Liver (tissue), 9 donors: ENCODE measurements around the gene RALGPS2. TPM values are rescaled to one million over a fixed set of nuclear protein-coding genes. Genes with fewer than 3 reads are reported as not detected.

Source experiments
- DNase-seq: peaks from one replicate; pipeline ENCODE4 v3.0.0-alpha.2; 2017; ENCODE audit warnings: low spot score
- H3K27ac ChIP-seq, 2 donors: one replicate each; pipeline ENCODE4 v1.7.0; 2013; ENCODE audit warnings: inconsistent platforms in 2 of 2, low read length in 2 of 2, control low read depth in 1 of 2, low read depth in 1 of 2, mild to moderate bottlenecking in 1 of 2
- H3K27me3 ChIP-seq, 4 donors: one replicate each; pipeline versions ENCODE4 v1.6.1 to v1.7.0; 2013; ENCODE audit warnings: low read length in 3 of 4, inconsistent platforms in 1 of 4, mild to moderate bottlenecking in 1 of 4, moderate library complexity in 1 of 4; ENCODE audit not compliant: control insufficient read depth in 4 of 4, insufficient read depth in 4 of 4
- H3K36me3 ChIP-seq, 4 donors: one replicate each; pipeline versions ENCODE4 v1.6.1 to v1.7.0; 2013; ENCODE audit warnings: low read length in 3 of 4, mild to moderate bottlenecking in 3 of 4, low read depth in 1 of 4, moderate library complexity in 1 of 4; ENCODE audit not compliant: control insufficient read depth in 4 of 4, insufficient read depth in 3 of 4
- H3K4me1 ChIP-seq, 4 donors: one replicate each; pipeline versions ENCODE4 v1.6.1 to v1.7.0; 2013; ENCODE audit warnings: low read length in 3 of 4, mild to moderate bottlenecking in 3 of 4, moderate library complexity in 1 of 4; ENCODE audit not compliant: control insufficient read depth in 4 of 4, insufficient read depth in 4 of 4
- H3K4me3 ChIP-seq, 3 donors: one replicate each; pipeline versions ENCODE4 v1.6.1 to v1.7.0; 2013; ENCODE audit warnings: low read length in 3 of 3, control low read depth in 1 of 3, low read depth in 1 of 3, mild to moderate bottlenecking in 1 of 3
- H3K9ac ChIP-seq, 2 donors: one replicate each; pipeline ENCODE4 v1.7.0; 2013; ENCODE audit warnings: low read length in 2 of 2, mild to moderate bottlenecking in 2 of 2, moderate library complexity in 2 of 2, control low read depth in 1 of 2, low read depth in 1 of 2
- H3K9me3 ChIP-seq, 4 donors: one replicate each; pipeline versions ENCODE4 v1.6.1 to v1.7.0; 2013; ENCODE audit warnings: low read length in 3 of 4; ENCODE audit not compliant: control insufficient read depth in 4 of 4
- EGR1 ChIP-seq, 2 donors: IDR thresholded peaks; 2 replicates each; pipeline ENCODE4 v1.6.1; 2016 to 2018; ENCODE audit warnings: antibody characterized with exemption in 2 of 2, low read depth in 2 of 2
- FOXA1 ChIP-seq: IDR thresholded peaks from 2 replicates; pipeline ENCODE4 v1.6.1; 2016; ENCODE audit warnings: antibody characterized with exemption
- FOXA2 ChIP-seq: IDR thresholded peaks from 2 replicates; pipeline ENCODE4 v1.6.1; 2016; ENCODE audit warnings: antibody characterized with exemption
- GABPA ChIP-seq, 2 donors: IDR thresholded peaks in 1 of 2; conservative IDR thresholded peaks in 1 of 2; 2 replicates each; pipeline ENCODE4 v1.6.1; 2016; ENCODE audit warnings: antibody characterized with exemption in 2 of 2, mild to moderate bottlenecking in 1 of 2, moderate library complexity in 1 of 2
- HNF4A ChIP-seq, 2 donors: conservative IDR thresholded peaks; 2 replicates each; pipeline ENCODE4 v1.6.1; 2016; ENCODE audit warnings: antibody characterized with exemption in 2 of 2, mild to moderate bottlenecking in 2 of 2
- HNF4G ChIP-seq: IDR thresholded peaks from 2 replicates; pipeline ENCODE4 v1.6.1; 2016; ENCODE audit warnings: antibody characterized with exemption
- JUND ChIP-seq, 2 donors: IDR thresholded peaks; 2 replicates each; pipeline ENCODE4 v1.6.1; 2016; ENCODE audit warnings: antibody characterized with exemption in 2 of 2
- NR2F2 ChIP-seq: IDR thresholded peaks from 2 replicates; pipeline ENCODE4 v1.6.1; 2016; ENCODE audit warnings: antibody characterized with exemption
- RAD21 ChIP-seq, 2 donors: IDR thresholded peaks; 2 replicates each; pipeline ENCODE4 v1.6.1; 2016; ENCODE audit warnings: antibody characterized with exemption in 2 of 2, mild to moderate bottlenecking in 2 of 2
- RXRA ChIP-seq, 2 donors: IDR thresholded peaks; 2 replicates each; pipeline ENCODE4 v1.6.1; 2017 to 2018; ENCODE audit warnings: antibody characterized with exemption in 2 of 2, mild to moderate bottlenecking in 1 of 2
- SP1 ChIP-seq: IDR thresholded peaks from 2 replicates; pipeline ENCODE4 v1.6.1; 2018; ENCODE audit warnings: antibody characterized with exemption, mild to moderate bottlenecking
- TAF1 ChIP-seq: conservative IDR thresholded peaks from 2 replicates; pipeline ENCODE4 v1.6.1; 2016; ENCODE audit warnings: antibody characterized with exemption, mild to moderate bottlenecking
- YY1 ChIP-seq: IDR thresholded peaks from 2 replicates; pipeline ENCODE4 v1.6.1; 2016; ENCODE audit warnings: antibody characterized with exemption, mild to moderate bottlenecking
- WGBS: extraction: QIAGEN DNeasy Blood & Tissue Kit; methylation state at CpG from one replicate; pipeline ENCODE4 v1.1.7; 2013; 5-methylcytosine and 5-hydroxymethylcytosine counted together
- polyA plus RNA-seq, 2 donors: library from polyadenylated mRNA; stranded (reverse) in 1 of 2; unstranded in 1 of 2; fragments of 200-250 nt in 1 of 2; fragments of >200 nt in 1 of 2; fragmentation: Nextera tagmentation in 1 of 2; extraction: Ambion mirVana in 1 of 2; gene quantifications; one replicate each; pipeline versions ENCODE4 v1.2.1 to v1.2.3, GENCODE V29; 2013 to 2015
- total RNA-seq, 2 donors: library from RNA; depleted of rRNA; stranded (reverse); fragments of >200 nt; gene quantifications; one replicate each; pipeline ENCODE4 v1.2.3, GENCODE V29; 2014
- TF ChIP-seq, protein P1 (sequence below): IDR thresholded peaks from 2 replicates; pipeline ENCODE4 v1.6.1; 2016; ENCODE audit warnings: antibody characterized with exemption
- TF ChIP-seq, protein P2 (sequence below): IDR thresholded peaks from 2 replicates; pipeline ENCODE4 v1.6.1; 2016; ENCODE audit warnings: antibody characterized with exemption
- TF ChIP-seq, protein P3 (sequence below): IDR thresholded peaks from 2 replicates; pipeline ENCODE4 v1.6.1; 2016; ENCODE audit warnings: antibody characterized with exemption, mild to moderate bottlenecking
- TF ChIP-seq, protein P4 (sequence below): fragments of 150-350 bp; IDR thresholded peaks from 2 replicates; pipeline ENCODE4 v1.5.1; 2017; ENCODE audit warnings: improper control_type of control experiment, low read depth, low read length; ENCODE audit not compliant: missing input control
- TF ChIP-seq, protein P5 (sequence below): IDR thresholded peaks from 2 replicates; pipeline ENCODE4 v1.6.1; 2016; ENCODE audit warnings: antibody characterized with exemption
- donor health status: healthy.
- donor health status: healthy.
- donor health status: healthy.
- donor health status: healthy.
- donor health status: healthy.

Gene RALGPS2
- total and polyA plus RNA-seq, 4 donors, result 8.1 to 39.2 (median 16.9) TPM

DNA sequence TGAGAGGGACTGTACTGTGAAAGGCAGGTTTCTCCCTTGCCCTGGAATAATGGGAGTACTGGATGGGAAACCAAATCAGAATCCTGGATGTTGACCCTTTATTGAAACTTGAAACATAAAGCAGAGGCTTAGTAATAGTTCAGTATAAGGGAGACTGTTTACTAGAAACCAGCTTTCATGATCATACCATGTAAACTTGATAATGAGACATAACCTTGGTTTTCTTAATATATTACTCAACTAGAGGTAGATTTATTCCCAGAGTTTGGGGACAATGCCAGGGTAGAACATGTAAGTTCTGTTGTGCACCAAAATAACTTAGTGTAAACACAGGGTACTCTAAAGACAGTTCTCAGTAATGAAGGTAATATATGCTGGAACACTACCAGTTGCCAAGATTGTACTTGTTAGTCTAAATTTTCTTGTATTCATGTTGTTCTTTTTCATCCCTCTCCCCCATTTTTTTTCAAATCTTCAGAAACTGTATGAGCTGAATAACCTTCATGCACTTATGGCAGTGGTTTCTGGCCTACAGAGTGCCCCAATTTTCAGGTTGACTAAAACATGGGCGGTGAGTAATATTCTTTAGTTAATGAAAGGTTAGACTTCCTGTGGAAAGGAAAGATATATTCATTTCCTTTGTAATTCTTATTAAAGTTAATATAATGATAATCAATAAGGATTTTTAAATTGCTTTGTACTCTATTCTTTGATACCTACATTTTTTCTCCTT lies 96.3 kb downstream of the RALGPS2 start:
- no peak for DNase-seq
- H3K27me3 ChIP-seq, result no peaks in the 10 kb centered on the region
- no peak overlapping the region for H3K9ac ChIP-seq
- H3K27ac ChIP-seq, result no peak overlapping the region
- WGBS, result 92% methylated on average over 1 of the region's 1 CpG
- H3K4me1 ChIP-seq, result no peaks in the 10 kb centered on the region
- no peak for TF ChIP-seq YY1
- TF ChIP-seq RAD21 (IDR thresholded peaks at IDR 0.05), result no peak
- no peak overlapping the region for H3K4me3 ChIP-seq
- peaks cover 4 to 6% (median 6%) of the 10 kb centered on the region in 4 donors for H3K36me3 ChIP-seq
- no peaks in the 10 kb centered on the region for H3K9me3 ChIP-seq

DNA sequence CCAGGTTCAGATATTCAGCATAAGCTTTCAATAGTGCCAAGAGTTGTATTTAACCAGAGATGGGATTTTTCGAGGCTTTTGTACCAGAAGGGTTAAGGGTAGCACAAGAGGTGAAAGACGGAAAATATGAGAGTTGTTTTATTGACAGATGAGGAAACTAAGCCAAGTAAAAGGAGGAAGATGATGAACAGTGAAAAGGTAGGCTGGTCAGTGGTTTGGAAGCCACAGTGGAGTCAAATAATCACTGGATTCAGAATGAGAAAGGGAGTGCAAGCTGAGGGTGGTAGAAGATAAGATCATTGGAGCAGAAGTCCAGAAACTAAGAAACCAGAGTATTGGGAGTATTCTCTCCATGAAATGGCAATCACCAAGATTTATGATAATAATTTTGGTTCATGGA lies 100.1 kb downstream of the RALGPS2 start:
- Histone ChIP-seq H3K27ac (no peak overlapping the region), H3K4me1 (no peaks in the 10 kb centered on the region), H3K27me3 (no peaks in the 10 kb centered on the region), H3K9ac (no peak overlapping the region), H3K36me3 (peaks cover 2 to 12% (median 6%) of the 10 kb centered on the region in 4 donors), H3K4me3 (no peak overlapping the region), H3K9me3 (no peaks in the 10 kb centered on the region)
- no peak for DNase-seq
- TF ChIP-seq, protein P1, sequence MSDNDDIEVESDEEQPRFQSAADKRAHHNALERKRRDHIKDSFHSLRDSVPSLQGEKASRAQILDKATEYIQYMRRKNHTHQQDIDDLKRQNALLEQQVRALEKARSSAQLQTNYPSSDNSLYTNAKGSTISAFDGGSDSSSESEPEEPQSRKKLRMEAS, result no peak
- no peak for TF ChIP-seq NR2F2
- no peak for TF ChIP-seq FOXA2
- WGBS, result 86% methylated on average over 2 of the region's 2 CpGs

DNA sequence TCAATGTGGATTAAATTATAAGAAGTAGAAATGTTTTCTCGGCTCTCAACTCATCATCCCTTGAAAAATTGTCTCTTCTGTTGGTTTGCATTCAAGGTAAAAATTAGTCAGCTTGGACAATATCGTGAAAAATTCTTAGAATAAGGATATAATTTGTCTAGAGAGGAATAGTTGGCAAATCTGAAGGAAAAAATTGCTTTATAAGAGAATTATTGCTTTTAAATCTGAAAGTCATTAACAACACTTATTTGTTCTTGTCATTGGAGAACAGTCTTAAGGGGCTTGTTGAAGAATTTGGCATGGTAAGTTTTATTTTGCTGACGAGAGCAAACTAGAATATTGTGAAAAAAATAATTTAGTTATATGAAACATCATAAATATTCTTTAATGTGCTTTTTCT lies 119.4 kb downstream of the RALGPS2 start:
- TF ChIP-seq EGR1 (IDR thresholded peaks at IDR 0.05; ENCODE audit: low read depth in 2 of 2), result no peak
- no peak for TF ChIP-seq SP1
- TF ChIP-seq FOXA1, result no peak
- no peak for TF ChIP-seq HNF4A (conservative IDR thresholded peaks at IDR 0.05)
- no peak for TF ChIP-seq YY1
- TF ChIP-seq NR2F2, result no peak
- TF ChIP-seq, protein P2, sequence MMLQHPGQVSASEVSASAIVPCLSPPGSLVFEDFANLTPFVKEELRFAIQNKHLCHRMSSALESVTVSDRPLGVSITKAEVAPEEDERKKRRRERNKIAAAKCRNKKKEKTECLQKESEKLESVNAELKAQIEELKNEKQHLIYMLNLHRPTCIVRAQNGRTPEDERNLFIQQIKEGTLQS, result no peak
- TF ChIP-seq, protein P3, sequence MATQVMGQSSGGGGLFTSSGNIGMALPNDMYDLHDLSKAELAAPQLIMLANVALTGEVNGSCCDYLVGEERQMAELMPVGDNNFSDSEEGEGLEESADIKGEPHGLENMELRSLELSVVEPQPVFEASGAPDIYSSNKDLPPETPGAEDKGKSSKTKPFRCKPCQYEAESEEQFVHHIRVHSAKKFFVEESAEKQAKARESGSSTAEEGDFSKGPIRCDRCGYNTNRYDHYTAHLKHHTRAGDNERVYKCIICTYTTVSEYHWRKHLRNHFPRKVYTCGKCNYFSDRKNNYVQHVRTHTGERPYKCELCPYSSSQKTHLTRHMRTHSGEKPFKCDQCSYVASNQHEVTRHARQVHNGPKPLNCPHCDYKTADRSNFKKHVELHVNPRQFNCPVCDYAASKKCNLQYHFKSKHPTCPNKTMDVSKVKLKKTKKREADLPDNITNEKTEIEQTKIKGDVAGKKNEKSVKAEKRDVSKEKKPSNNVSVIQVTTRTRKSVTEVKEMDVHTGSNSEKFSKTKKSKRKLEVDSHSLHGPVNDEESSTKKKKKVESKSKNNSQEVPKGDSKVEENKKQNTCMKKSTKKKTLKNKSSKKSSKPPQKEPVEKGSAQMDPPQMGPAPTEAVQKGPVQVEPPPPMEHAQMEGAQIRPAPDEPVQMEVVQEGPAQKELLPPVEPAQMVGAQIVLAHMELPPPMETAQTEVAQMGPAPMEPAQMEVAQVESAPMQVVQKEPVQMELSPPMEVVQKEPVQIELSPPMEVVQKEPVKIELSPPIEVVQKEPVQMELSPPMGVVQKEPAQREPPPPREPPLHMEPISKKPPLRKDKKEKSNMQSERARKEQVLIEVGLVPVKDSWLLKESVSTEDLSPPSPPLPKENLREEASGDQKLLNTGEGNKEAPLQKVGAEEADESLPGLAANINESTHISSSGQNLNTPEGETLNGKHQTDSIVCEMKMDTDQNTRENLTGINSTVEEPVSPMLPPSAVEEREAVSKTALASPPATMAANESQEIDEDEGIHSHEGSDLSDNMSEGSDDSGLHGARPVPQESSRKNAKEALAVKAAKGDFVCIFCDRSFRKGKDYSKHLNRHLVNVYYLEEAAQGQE, result no peak
- TF ChIP-seq HNF4G, result no peak
- no peak for TF ChIP-seq GABPA (IDR thresholded peaks at IDR 0.05 in 1 of 2, conservative IDR thresholded peaks at IDR 0.05 in 1 of 2)
- TF ChIP-seq, protein P1, result no peak
- TF ChIP-seq RXRA (IDR thresholded peaks at IDR 0.05), result no peak
- TF ChIP-seq, protein P4, sequence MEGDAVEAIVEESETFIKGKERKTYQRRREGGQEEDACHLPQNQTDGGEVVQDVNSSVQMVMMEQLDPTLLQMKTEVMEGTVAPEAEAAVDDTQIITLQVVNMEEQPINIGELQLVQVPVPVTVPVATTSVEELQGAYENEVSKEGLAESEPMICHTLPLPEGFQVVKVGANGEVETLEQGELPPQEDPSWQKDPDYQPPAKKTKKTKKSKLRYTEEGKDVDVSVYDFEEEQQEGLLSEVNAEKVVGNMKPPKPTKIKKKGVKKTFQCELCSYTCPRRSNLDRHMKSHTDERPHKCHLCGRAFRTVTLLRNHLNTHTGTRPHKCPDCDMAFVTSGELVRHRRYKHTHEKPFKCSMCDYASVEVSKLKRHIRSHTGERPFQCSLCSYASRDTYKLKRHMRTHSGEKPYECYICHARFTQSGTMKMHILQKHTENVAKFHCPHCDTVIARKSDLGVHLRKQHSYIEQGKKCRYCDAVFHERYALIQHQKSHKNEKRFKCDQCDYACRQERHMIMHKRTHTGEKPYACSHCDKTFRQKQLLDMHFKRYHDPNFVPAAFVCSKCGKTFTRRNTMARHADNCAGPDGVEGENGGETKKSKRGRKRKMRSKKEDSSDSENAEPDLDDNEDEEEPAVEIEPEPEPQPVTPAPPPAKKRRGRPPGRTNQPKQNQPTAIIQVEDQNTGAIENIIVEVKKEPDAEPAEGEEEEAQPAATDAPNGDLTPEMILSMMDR, result no peak
- TF ChIP-seq, protein P5, sequence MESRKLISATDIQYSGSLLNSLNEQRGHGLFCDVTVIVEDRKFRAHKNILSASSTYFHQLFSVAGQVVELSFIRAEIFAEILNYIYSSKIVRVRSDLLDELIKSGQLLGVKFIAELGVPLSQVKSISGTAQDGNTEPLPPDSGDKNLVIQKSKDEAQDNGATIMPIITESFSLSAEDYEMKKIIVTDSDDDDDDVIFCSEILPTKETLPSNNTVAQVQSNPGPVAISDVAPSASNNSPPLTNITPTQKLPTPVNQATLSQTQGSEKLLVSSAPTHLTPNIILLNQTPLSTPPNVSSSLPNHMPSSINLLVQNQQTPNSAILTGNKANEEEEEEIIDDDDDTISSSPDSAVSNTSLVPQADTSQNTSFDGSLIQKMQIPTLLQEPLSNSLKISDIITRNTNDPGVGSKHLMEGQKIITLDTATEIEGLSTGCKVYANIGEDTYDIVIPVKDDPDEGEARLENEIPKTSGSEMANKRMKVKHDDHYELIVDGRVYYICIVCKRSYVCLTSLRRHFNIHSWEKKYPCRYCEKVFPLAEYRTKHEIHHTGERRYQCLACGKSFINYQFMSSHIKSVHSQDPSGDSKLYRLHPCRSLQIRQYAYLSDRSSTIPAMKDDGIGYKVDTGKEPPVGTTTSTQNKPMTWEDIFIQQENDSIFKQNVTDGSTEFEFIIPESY, result no peak
- no peak for TF ChIP-seq TAF1
- TF ChIP-seq FOXA2, result no peak
- TF ChIP-seq RAD21 (IDR thresholded peaks at IDR 0.05), result no peak
- no peak for TF ChIP-seq JUND (IDR thresholded peaks at IDR 0.05)
- 91% methylated on average over 3 of the region's 3 CpGs for WGBS
- Histone ChIP-seq H3K9ac (no peak overlapping the region), H3K9me3 (no peaks in the 10 kb centered on the region), H3K4me1 (peaks cover 0 to 4% (median 0%) of the 10 kb centered on the region in 4 donors), H3K27me3 (no peaks in the 10 kb centered on the region), H3K4me3 (no peak overlapping the region), H3K27ac (no peak overlapping the region), H3K36me3 (peaks cover 0 to 2% (median 0%) of the 10 kb centered on the region in 4 donors)
- DNase-seq, result no peak
